IMR-90 (cell line): Measurements from ENCODE around the gene NPHP4. TPM values are rescaled to one million over a fixed set of nuclear protein-coding genes. Genes with fewer than 3 reads are reported as not detected.

Source experiments
- ATAC-seq: fragments of 200-7000 bp; cut with Tn5 transposase; 2 replicates; pipeline ENCODE4 v1.9.1; 2020; ENCODE audit warnings: low read depth, mild to moderate bottlenecking, moderate library complexity
- BruUV-seq: library from RNA; stranded (reverse); fragments of 400-500 nt; replicated peaks from 2 replicates; lab custom pipeline; 2021; lab: Mats Ljungman, UMichigan
- CTCF ChIA-PET: fragments of 300-600 bp; formaldehyde crosslinking; extraction: SDS; loops from one replicate; lab custom pipeline; 2021; ENCODE audit warnings: antibody characterized with exemption; lab: Yijun Ruan, JAX
- POLR2A ChIA-PET: fragments of 300-600 bp; sonication (Branson Sonifier 250); formaldehyde crosslinking; loops from one replicate; lab custom pipeline; 2022; ENCODE audit warnings: antibody characterized with exemption; ENCODE audit not compliant: unreplicated experiment; lab: Charles Lee
- DNase-seq: peaks from one replicate; pipeline ENCODE4 v3.0.0; 2013
- H2AFZ ChIP-seq: replicated peaks from 2 replicates; pipeline ENCODE3; 2013; ENCODE audit warnings: low read length, mild to moderate bottlenecking; ENCODE audit not compliant: poor library complexity
- H2AK5ac ChIP-seq: 2 replicates; pipeline ENCODE4 v1.6.1; 2013; ENCODE audit warnings: low read depth, low read length, inconsistent platforms
- H2AK9ac ChIP-seq: replicated peaks from 2 replicates; pipeline ENCODE3; 2013; ENCODE audit warnings: mild to moderate bottlenecking, low read depth, low read length, moderate library complexity; ENCODE audit not compliant: poor library complexity
- H2BK120ac ChIP-seq: 2 replicates; pipeline ENCODE4 v1.6.1; 2013; ENCODE audit warnings: low read depth, low read length, inconsistent platforms
- H2BK15ac ChIP-seq: 3 replicates; pipeline ENCODE4 v1.6.1; 2013; ENCODE audit warnings: low read depth, low read length, inconsistent platforms
- H2BK20ac ChIP-seq: 2 replicates; pipeline ENCODE4 v1.6.1; 2013; ENCODE audit warnings: low read depth, mild to moderate bottlenecking, inconsistent platforms, low read length, moderate library complexity
- H2BK5ac ChIP-seq: 2 replicates; pipeline ENCODE4 v1.6.1; 2013; ENCODE audit warnings: mild to moderate bottlenecking, low read depth, low read length, inconsistent platforms; ENCODE audit not compliant: poor library complexity, severe bottlenecking
- H3K14ac ChIP-seq: replicated peaks from 2 replicates; pipeline ENCODE4 v1.6.1; 2013; ENCODE audit warnings: low read depth, low read length, inconsistent platforms
- H3K18ac ChIP-seq: 2 replicates; pipeline ENCODE4 v1.6.1; 2013; ENCODE audit warnings: low read depth, low read length, control low read depth
- H3K23ac ChIP-seq: 2 replicates; pipeline ENCODE4 v1.6.1; 2013; ENCODE audit warnings: low read depth, low read length, inconsistent platforms
- H3K27ac ChIP-seq: 2 replicates; pipeline ENCODE4 v1.5.1; 2013; ENCODE audit warnings: mild to moderate bottlenecking, control low read depth, low read length; ENCODE audit not compliant: insufficient read depth
- H3K27me3 ChIP-seq: 2 replicates; pipeline ENCODE4 v1.6.1; 2013; ENCODE audit warnings: low read length; ENCODE audit not compliant: control insufficient read depth, insufficient read depth
- H3K36me3 ChIP-seq: 2 replicates; pipeline ENCODE4 v1.6.1; 2013; ENCODE audit warnings: low read length, mixed read lengths; ENCODE audit not compliant: control insufficient read depth, insufficient read depth
- H3K4ac ChIP-seq: 2 replicates; pipeline ENCODE4 v1.6.1; 2013; ENCODE audit warnings: low read depth, low read length, inconsistent platforms
- H3K4me1 ChIP-seq: 2 replicates; pipeline ENCODE4 v1.6.1; 2013; ENCODE audit warnings: low read length, mixed read lengths; ENCODE audit not compliant: control insufficient read depth, insufficient read depth
- H3K4me2 ChIP-seq: 2 replicates; pipeline ENCODE4 v1.6.1; 2013; ENCODE audit warnings: low read depth, mild to moderate bottlenecking, control low read depth, low read length, moderate library complexity
- H3K4me3 ChIP-seq: 2 replicates; pipeline ENCODE4 v1.5.1; 2013; ENCODE audit warnings: low read depth, mild to moderate bottlenecking, control low read depth, low read length, moderate library complexity; ENCODE audit not compliant: insufficient read depth
- H3K56ac ChIP-seq: 2 replicates; pipeline ENCODE4 v1.6.1; 2013; ENCODE audit warnings: low read length, inconsistent platforms; ENCODE audit not compliant: insufficient read depth; ENCODE audit errors: extremely low read depth
- H3K79me1 ChIP-seq, 2 experiments: 2 replicates each; pipeline ENCODE4 v1.6.1; 2013; ENCODE audit warnings: low read length in 2 of 2, inconsistent platforms in 1 of 2, low read depth in 1 of 2
- H3K9ac ChIP-seq: 2 replicates; pipeline ENCODE4 v1.6.1; 2013; ENCODE audit warnings: low read depth, low read length, control low read depth
- H3K9me1 ChIP-seq: 2 replicates; pipeline ENCODE4 v1.6.1; 2013; ENCODE audit warnings: low read length, inconsistent platforms; ENCODE audit not compliant: insufficient read depth
- H3K9me3 ChIP-seq: 2 replicates; pipeline ENCODE4 v1.6.1; 2013; ENCODE audit warnings: low read length; ENCODE audit not compliant: control insufficient read depth, insufficient read depth
- H4K20me1 ChIP-seq: 2 replicates; pipeline ENCODE4 v1.6.1; 2013; ENCODE audit warnings: low read length, inconsistent platforms; ENCODE audit not compliant: insufficient read depth
- H4K5ac ChIP-seq: 2 replicates; pipeline ENCODE4 v1.6.1; 2013; ENCODE audit warnings: mild to moderate bottlenecking, low read depth, low read length, control low read depth
- H4K8ac ChIP-seq, 2 experiments: 2 replicates each; pipeline ENCODE4 v1.6.1; 2013; ENCODE audit warnings: low read depth in 2 of 2, low read length in 2 of 2, control low read depth in 1 of 2, inconsistent platforms in 1 of 2
- H4K91ac ChIP-seq: 2 replicates; pipeline ENCODE4 v1.6.1; 2013; ENCODE audit warnings: low read depth, low read length, inconsistent platforms; ENCODE audit not compliant: insufficient read depth
- BHLHE40 ChIP-seq: fragments of 150-350 bp; IDR thresholded peaks from 2 replicates; pipeline ENCODE4 v1.6.1; 2016; ENCODE audit warnings: mild to moderate bottlenecking, low read depth, low read length
- ELK1 ChIP-seq: fragments of 150-350 bp; IDR thresholded peaks from 2 replicates; pipeline ENCODE4 v1.6.1; 2016; ENCODE audit warnings: low read depth, mild to moderate bottlenecking, low read length, moderate library complexity, borderline replicate concordance
- FOS ChIP-seq: fragments of 150-350 bp; IDR thresholded peaks from 2 replicates; pipeline ENCODE4 v1.6.1; 2016; ENCODE audit warnings: low read depth, low read length
- MAFK ChIP-seq: IDR thresholded peaks from 2 replicates; pipeline ENCODE4 v1.6.1; 2012; ENCODE audit warnings: low read depth, low read length, improper control_type of control experiment
- RAD21 ChIP-seq: IDR thresholded peaks from 2 replicates; pipeline ENCODE4 v1.6.1; 2012; ENCODE audit warnings: low read length, improper control_type of control experiment
- RCOR1 ChIP-seq: IDR thresholded peaks from 2 replicates; pipeline ENCODE4 v1.6.1; 2012; ENCODE audit warnings: mild to moderate bottlenecking, low read length, improper control_type of control experiment; ENCODE audit not compliant: insufficient replicate concordance
- RFX5 ChIP-seq: IDR thresholded peaks from 2 replicates; pipeline ENCODE4 v1.8.0; 2012; ENCODE audit warnings: low read depth, mild to moderate bottlenecking, low read length, moderate library complexity
- USF2 ChIP-seq: fragments of 150-350 bp; IDR thresholded peaks from 2 replicates; pipeline ENCODE4 v1.6.1; 2017; ENCODE audit warnings: mild to moderate bottlenecking, antibody characterized with exemption, low read length, low read depth
- WGBS, 2 experiments: methylation state at CpG; one replicate each; pipeline versions ENCODE4 v1.1.5 to v1.1.7; 2013; ENCODE audit warnings: missing lambda C conversion rate in 2 of 2; ENCODE audit not compliant: insufficient read length in 1 of 2; ENCODE audit errors: extremely low coverage in 2 of 2; 5-methylcytosine and 5-hydroxymethylcytosine counted together
- dilution Hi-C: fragments of 300-500 bp; cut with HindIII; formaldehyde crosslinking; loops from one replicate; pipeline ENCODE4 v1.14.3; 2018; ENCODE audit warnings: low sequenced_read_pairs; ENCODE audit not compliant: unreplicated experiment
- in situ Hi-C: fragments of 300-500 bp; cut with MboI; formaldehyde crosslinking; loops from 3 replicates; pipeline ENCODE4 v1.14.3; 2019; ENCODE audit warnings: low sequenced_read_pairs, inconsistent platforms, mixed read lengths
- intact Hi-C: fragments of 100-400 bp; cut with micrococcal nuclease; formaldehyde crosslinking; loops from 2 replicates; pipeline ENCODE4 v1.10.0; 2022
- polyA plus RNA-seq, 3 experiments: library from polyadenylated mRNA; depleted of rRNA; stranded (reverse); fragments of >200 nt; gene quantifications; 2 replicates each; pipeline ENCODE4 v1.2.3, GENCODE V29; 2012; ENCODE audit warnings: low replicate concordance in 1 of 3
- total RNA-seq: library from RNA; depleted of rRNA; stranded (reverse); fragments of >200 nt; gene quantifications from 2 replicates; pipeline ENCODE4 v1.2.3, GENCODE V29; 2012

NPHP4 gene
- total and polyA plus RNA-seq, 2 of the 4 experiments (the other 2 are of a cell fraction): 2.0 to 5.5 TPM

DNA sequence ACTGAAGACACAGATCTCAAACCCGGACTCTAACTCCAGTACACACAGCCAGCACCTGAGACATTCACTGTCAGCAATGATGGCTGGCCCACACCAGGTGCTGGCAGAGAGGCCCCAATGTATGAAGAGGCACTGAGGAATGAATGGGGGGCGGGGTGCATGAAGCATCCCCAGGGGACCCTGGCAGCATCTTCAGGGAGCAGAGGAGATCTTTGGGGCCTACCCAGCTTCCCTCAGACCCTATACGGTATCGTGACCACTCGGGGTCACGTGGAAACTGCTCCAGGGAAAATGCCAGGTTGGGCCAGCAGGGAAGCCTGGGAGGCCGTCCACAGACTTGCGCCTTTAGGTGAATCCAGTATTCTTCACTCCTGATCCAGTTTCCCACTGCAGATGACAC is 84.3 kb downstream of the NPHP4 start:
- H2BK20ac ChIP-seq: no peak overlapping the region

More for the DNA sequence above, 84.3 kb downstream of the NPHP4 start:
- no peak overlapping the region for H2AK9ac ChIP-seq
- H3K4me1 ChIP-seq: no peaks in the 10 kb centered on the region
- H3K36me3 ChIP-seq: peaks cover 10% of the 10 kb centered on the region
- TF ChIP-seq MAFK (no peak), RAD21 (no peak), RFX5 (no peak), ELK1 (no peak), FOS (no peak), RCOR1 (no peak), USF2 (no peak), BHLHE40 (no peak)
- dilution Hi-C loops (no loop called here), in situ Hi-C loops (loop anchor here (25.0 kb wide), 1 partner anchor 1996 kb away; the partner anchor contains the start of gene C1orf174), intact Hi-C loops (no loop called here)
- no peak overlapping the region for H2AK5ac ChIP-seq
- H3K56ac ChIP-seq: no peak overlapping the region
- no peaks in the 10 kb centered on the region for H3K9me3 ChIP-seq
- no peak overlapping the region for H4K91ac ChIP-seq
- no TSS peak for BruUV-seq
- no peak overlapping the region for H2BK5ac ChIP-seq
- H3K27me3 ChIP-seq: no peaks in the 10 kb centered on the region
- H3K23ac ChIP-seq: no peak overlapping the region
- H3K79me1 ChIP-seq: no peaks in the 10 kb centered on the region
- H3K27ac ChIP-seq: no peak overlapping the region
- ATAC-seq (no peak), DNase-seq (no peak)
- no peak overlapping the region for H3K14ac ChIP-seq
- H3K9ac ChIP-seq: no peak overlapping the region
- no peak overlapping the region for H2BK120ac ChIP-seq
- no peak overlapping the region for H2AFZ ChIP-seq
- H3K4me3 ChIP-seq: no peak overlapping the region
- POLR2A ChIA-PET: no interaction called here
- H4K5ac ChIP-seq: no peak overlapping the region
- H4K20me1 ChIP-seq: no peaks in the 10 kb centered on the region
- H3K18ac ChIP-seq: no peak overlapping the region
- WGBS, 2 experiments: 96% methylated on average over 6 of the region's 8 CpGs; no CpG with 5 or more reads in 1 of the 2 experiments
- no peaks in the 10 kb centered on the region for H3K9me1 ChIP-seq
- H3K4me2 ChIP-seq: no peak overlapping the region
- no peak overlapping the region for H4K8ac ChIP-seq
- CTCF ChIA-PET: no interaction called here
- H2BK15ac ChIP-seq: no peak overlapping the region
- H3K4ac ChIP-seq: no peak overlapping the region
